Loucy (cell line): ENCODE measurements around the gene SLC8B1.

Experiments
- H2AFZ ChIP-seq: fragments of 200-600 bp; sonication (generic); 2 replicates; pipeline ENCODE4 v1.6.0; 2016; ENCODE audit warnings: antibody characterized with exemption, mild to moderate bottlenecking, low read length, moderate library complexity
- H3F3A ChIP-seq: fragments of 200-600 bp; 2 replicates; pipeline ENCODE4 v1.6.0; 2016; ENCODE audit warnings: antibody characterized with exemption, low read depth, mild to moderate bottlenecking
- H3K27me3 ChIP-seq: fragments of 200-600 bp; sonication (generic); 2 replicates; pipeline ENCODE4 v1.6.1; 2014; ENCODE audit warnings: low read length, mild to moderate bottlenecking; ENCODE audit not compliant: insufficient read depth, poor library complexity, severe bottlenecking
- H3K36me3 ChIP-seq: fragments of 200-600 bp; sonication (generic); 2 replicates; pipeline ENCODE4 v1.6.1; 2016; ENCODE audit warnings: low read length; ENCODE audit not compliant: insufficient read depth
- H3K4me1 ChIP-seq: fragments of 200-600 bp; sonication (generic); 2 replicates; pipeline ENCODE4 v1.5.1; 2014; ENCODE audit warnings: low read length, mild to moderate bottlenecking; ENCODE audit not compliant: insufficient read depth, poor library complexity, severe bottlenecking
- H3K4me2 ChIP-seq: fragments of 200-600 bp; sonication (generic); 2 replicates; pipeline ENCODE4 v1.6.0; 2014; ENCODE audit warnings: antibody characterized with exemption, low read length, low read depth, mild to moderate bottlenecking; ENCODE audit not compliant: poor library complexity, severe bottlenecking
- H3K4me3 ChIP-seq: fragments of 200-600 bp; sonication (generic); 2 replicates; pipeline ENCODE4 v1.5.1; 2014; ENCODE audit warnings: low read length, mild to moderate bottlenecking, mixed read lengths; ENCODE audit not compliant: poor library complexity, severe bottlenecking
- H3K79me2 ChIP-seq: fragments of 200-600 bp; sonication (generic); 2 replicates; pipeline ENCODE4 v1.6.1; 2014; ENCODE audit warnings: low read length; ENCODE audit not compliant: insufficient read depth
- H3K9ac ChIP-seq: fragments of 200-600 bp; sonication (generic); 2 replicates; pipeline ENCODE4 v1.6.0; 2014; ENCODE audit warnings: mild to moderate bottlenecking, low read depth, low read length, moderate library complexity; ENCODE audit not compliant: poor library complexity, severe bottlenecking
- H3K9me2 ChIP-seq: fragments of 200-600 bp; sonication (generic); replicated peaks from 2 replicates; pipeline ENCODE4 v1.6.1; 2016; ENCODE audit warnings: low read depth, low read length, mixed read lengths
- H3K9me3 ChIP-seq: fragments of 200-600 bp; sonication (generic); 2 replicates; pipeline ENCODE4 v1.6.1; 2014; ENCODE audit warnings: mild to moderate bottlenecking, antibody characterized with exemption, low read length, low read depth; ENCODE audit not compliant: insufficient read depth
- H4K20me1 ChIP-seq: fragments of 200-600 bp; sonication (generic); 2 replicates; pipeline ENCODE4 v1.6.0; 2014; ENCODE audit warnings: antibody characterized with exemption, low read length, mild to moderate bottlenecking; ENCODE audit not compliant: insufficient read depth, poor library complexity, severe bottlenecking
- CTCF ChIP-seq: fragments of 200-600 bp; sonication (generic); conservative IDR thresholded peaks from 2 replicates; pipeline ENCODE4 v1.5.1; 2014; ENCODE audit warnings: mild to moderate bottlenecking, antibody characterized with exemption, low read length
- EZH2phosphoT487 ChIP-seq: fragments of 200-600 bp; IDR thresholded peaks from 2 replicates; pipeline ENCODE4 v1.6.1; 2018; ENCODE audit warnings: antibody characterized with exemption, mild to moderate bottlenecking, moderate library complexity, borderline replicate concordance

SLC8B1 gene

GRCh38 chr12:113273053-113273725 is 61.7 kb downstream of the SLC8B1 start:
- Histone ChIP-seq H2AFZ (no peak overlapping the region), H3K9me3 (no peaks in the 10 kb centered on the region), H3K9ac (no peak overlapping the region), H3K4me1 (no peaks in the 10 kb centered on the region), H3K4me3 (no peak overlapping the region), H3K36me3 (no peaks in the 10 kb centered on the region), H3K79me2 (no peaks in the 10 kb centered on the region), H3K4me2 (no peak overlapping the region), H3K27me3 (no peaks in the 10 kb centered on the region), H3F3A (no peaks in the 10 kb centered on the region), H3K9me2 (no peaks in the 10 kb centered on the region), H4K20me1 (no peaks in the 10 kb centered on the region)
- TF ChIP-seq EZH2phosphoT487: no peak
- TF ChIP-seq CTCF: no peak

GRCh38 chr12:113271853-113272561 is 62.9 kb downstream of the SLC8B1 start:
- no peaks in the 10 kb centered on the region for H3K27me3 ChIP-seq
- H3K4me2 ChIP-seq: no peak overlapping the region
- no peak overlapping the region for H3K4me3 ChIP-seq

GRCh38 chr12:113271466-113271852 is 63.5 kb downstream of the SLC8B1 start:
- no peak for TF ChIP-seq EZH2phosphoT487
- no peak for TF ChIP-seq CTCF
- H3K36me3 ChIP-seq: no peaks in the 10 kb centered on the region
- H3K9ac ChIP-seq: no peak overlapping the region
- no peak overlapping the region for H3K4me2 ChIP-seq
- H2AFZ ChIP-seq: no peak overlapping the region
- H3K9me3 ChIP-seq: no peaks in the 10 kb centered on the region
- H4K20me1 ChIP-seq: no peaks in the 10 kb centered on the region
- no peaks in the 10 kb centered on the region for H3K9me2 ChIP-seq
- no peaks in the 10 kb centered on the region for H3K27me3 ChIP-seq
- no peak overlapping the region for H3K4me3 ChIP-seq
- H3K79me2 ChIP-seq: no peaks in the 10 kb centered on the region
- no peaks in the 10 kb centered on the region for H3K4me1 ChIP-seq
- no peaks in the 10 kb centered on the region for H3F3A ChIP-seq

More at GRCh38 chr12:113271853-113272561, 62.9 kb downstream of the SLC8B1 start:
- Histone ChIP-seq H3K79me2 (no peaks in the 10 kb centered on the region), H4K20me1 (no peaks in the 10 kb centered on the region), H3K9ac (no peak overlapping the region), H3K9me3 (no peaks in the 10 kb centered on the region), H3K36me3 (no peaks in the 10 kb centered on the region), H2AFZ (no peak overlapping the region), H3K4me1 (no peaks in the 10 kb centered on the region), H3K9me2 (no peaks in the 10 kb centered on the region), H3F3A (no peaks in the 10 kb centered on the region)
- no peak for TF ChIP-seq EZH2phosphoT487
